GM19438 (cell line): ENCODE data around the gene FAM149A.

Experiments
- ATAC-seq: cut with Tn5 transposase; IDR thresholded peaks from one replicate; pipeline ENCODE4 v1.9.1; 2021; ENCODE audit warnings: low read depth; ENCODE audit not compliant: unreplicated experiment

Gene FAM149A

DNA sequence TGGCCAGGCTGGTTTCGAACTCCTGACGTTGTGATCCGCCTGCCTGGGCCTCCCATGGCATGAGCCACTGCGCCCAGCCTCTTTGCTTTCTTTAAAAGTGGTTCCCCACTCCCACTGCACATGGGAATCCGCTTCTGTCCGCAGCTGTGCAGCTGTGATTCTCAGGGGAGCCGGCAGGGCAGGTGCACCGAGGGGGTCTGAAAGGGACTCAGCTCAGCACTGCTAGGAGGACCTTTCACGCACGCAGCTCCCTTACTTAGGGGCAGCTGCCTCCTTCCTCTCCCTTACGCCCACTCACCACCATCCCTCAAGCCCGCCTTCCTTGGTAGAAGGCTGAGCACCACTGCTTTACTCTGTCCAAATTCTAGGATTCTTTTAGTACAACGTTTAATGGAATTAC, 46.4 kb downstream of the FAM149A start:
- ATAC-seq: peak; percentile 39

DNA sequence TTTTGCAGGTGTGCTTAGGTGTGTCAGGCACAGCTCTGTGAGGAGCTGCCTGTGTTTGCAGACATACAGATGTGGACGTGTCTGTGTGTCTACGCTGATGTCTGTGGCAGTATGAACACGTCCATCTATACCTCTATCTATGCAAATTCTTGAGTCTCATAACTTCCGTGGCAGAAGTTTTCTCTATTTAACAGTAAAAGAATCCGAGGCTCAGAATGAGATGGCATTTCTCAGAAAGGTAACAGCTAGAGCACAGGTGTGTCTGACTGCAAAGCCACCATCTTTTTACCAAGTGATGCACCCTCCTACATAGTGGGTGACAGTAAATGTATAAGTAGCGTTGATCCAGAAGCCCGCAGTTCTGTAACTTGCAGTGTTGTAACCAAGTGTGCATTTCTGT, 47.0 kb downstream of the FAM149A start:
- ATAC-seq: peak; percentile 71

DNA sequence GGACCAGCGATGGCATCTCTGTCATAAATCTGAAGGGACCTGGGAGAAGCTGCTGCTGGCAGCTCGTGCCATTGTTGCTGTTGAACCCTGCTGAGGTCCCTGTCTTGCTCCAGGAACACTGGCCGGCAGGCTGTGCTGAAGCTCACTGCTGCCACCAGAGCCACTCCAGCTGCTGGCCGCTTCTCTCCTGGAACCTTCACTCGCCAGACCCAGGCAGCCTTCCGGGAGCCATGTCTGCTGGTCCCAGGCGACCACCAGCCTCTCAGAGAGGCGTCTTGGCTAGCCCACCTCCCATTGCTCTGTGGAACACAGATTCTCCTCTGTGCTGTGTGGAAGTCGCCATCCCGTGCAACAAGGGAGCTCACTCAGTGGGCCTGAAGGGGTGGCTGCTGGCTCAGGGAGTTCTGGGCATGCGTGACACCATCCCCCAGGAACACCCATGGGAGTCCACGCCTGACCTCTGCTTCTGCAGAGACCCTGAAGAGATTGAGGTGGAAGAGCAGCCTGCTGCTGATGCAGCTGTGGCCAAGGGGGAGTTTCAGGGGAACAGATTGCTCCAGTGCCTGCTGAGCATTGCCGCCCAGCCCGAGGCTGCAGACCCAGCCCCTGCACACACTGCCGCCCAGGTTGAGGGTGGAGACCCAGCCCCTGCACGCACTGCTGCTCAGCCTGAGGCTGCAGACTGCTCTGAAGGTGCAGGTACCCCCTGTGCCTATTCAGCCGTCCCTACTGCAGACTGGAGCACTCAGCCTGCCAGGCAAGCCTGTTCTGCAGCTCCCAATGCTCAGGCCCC, 53.7 kb downstream of the FAM149A start:
- no peak for ATAC-seq

DNA sequence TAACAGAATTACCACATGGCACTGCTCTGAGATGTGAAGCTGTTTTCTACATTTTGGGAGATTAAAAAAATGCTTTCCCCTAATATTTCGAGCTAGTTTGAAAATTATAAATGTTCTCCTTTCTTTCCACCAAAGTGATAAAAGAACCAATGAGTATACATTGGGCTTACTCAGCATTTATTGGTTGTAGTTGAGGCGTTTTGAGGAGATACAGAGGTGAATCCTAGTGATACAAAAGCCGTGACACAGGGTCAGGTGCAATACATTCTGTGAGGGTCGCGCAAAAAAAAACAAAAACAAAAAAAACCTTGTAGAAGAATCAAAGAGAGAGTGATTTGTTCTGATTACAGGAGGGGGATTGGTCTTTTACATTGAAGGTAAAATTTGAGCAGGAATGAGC, 54.5 kb downstream of the FAM149A start:
- no peak for ATAC-seq

DNA sequence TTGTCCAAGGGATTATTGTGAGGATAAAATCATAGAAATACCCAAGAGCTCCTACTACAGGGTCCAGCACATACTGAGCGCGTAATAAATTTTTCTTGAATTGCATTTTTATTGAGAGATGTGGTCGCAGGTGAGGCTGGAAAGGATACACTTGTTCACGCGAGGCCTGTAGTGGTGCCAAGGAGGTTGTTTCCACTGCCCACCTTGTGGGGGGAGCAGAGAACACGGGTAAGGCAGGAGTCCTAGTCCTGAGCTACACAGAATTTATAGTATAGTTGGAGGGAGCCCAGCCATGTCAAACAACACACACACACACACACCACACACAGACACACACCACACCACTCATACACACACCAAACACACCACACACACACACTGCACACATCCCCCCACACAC, 55.1 kb downstream of the FAM149A start:
- no peak for ATAC-seq

DNA sequence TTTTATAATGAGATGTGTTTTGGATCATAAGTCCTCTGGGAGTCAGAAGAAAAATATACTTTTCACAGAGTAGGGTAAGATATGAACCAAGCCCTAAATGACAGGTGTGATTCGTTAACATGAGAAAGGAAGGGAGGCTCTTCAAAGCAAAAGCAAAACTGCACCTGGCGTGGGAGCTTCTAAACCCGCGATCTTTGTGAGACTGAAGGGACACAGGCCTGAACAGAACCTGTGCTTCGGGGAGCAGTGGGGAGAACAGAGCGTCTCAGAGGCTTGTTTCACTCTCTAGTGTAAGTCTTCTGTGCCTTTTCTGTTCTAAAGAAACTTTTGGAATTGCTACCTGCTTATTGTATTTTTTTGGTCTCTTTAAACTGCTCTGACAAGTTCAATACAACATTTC, 56.6 kb downstream of the FAM149A start:
- peak; percentile 89 for ATAC-seq

DNA sequence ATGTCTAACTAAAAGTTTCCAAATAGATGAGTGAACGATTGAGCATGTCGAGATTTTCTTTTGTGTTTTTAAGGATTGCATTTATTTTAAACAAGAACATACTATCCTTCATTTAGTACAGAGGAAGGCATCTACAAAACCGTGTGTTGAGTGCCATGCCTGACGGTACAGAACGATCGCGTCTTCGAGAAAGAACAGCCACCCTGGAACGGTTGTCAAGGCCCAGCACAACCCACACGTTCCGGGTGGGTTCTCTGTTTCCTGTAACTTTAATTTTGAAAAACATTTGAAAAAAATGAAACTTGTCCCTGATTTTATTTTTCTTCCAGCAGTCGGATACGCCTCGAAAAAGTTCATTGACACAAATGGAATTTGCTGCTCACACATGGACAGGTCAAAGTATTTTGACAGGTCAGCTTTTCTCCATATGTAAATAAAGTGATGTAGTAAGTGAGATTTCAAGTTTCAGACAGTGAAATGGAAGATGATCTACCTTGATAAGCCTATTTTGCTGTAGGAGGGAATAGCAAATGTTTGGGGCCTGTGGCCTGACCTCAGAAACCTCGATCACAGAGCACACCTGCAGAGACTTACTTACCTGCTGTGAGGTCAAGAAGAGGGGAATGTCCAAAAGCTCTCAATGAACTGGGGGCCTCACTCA, 62.5 kb downstream of the FAM149A start:
- no peak for ATAC-seq

DNA sequence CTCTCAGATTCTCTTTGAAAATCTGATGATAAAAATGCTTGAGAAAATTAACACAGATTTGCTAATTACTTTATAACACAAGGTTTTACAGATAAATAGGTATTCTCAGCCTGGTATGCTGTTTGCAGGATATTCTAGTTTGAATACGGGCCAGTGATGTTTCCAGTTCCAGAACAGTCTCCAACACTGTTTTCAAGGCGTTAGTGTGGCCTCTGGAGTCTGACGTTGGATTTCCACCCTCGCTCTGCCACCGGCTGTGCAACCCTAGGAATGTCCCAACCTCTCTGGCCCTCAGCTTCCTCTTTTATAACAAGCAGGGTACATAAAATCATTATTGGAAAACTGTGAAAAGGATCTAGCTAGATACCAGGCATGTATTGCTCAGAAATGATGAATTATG, 63.1 kb downstream of the FAM149A start:
- ATAC-seq: no peak

DNA sequence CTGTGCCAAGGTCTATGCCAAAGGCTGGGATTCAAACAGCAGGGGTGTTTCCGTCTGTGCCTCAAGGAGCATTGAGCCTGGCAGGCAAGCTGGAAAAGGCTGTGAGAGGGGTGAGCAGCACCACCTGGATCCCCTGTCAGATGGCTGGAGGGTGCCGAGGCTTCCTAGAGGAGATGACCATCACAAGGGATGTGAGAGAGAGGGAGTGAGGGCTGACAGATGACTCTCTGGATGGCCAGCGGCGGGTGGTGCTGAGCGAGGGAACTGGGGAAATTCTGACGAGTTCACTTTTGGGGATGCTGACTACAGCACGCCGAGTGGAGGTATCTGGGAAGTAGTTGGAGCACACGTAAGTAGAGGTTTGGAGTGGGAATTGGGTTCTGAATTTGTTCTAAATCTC, 64.2 kb downstream of the FAM149A start:
- no peak for ATAC-seq

DNA sequence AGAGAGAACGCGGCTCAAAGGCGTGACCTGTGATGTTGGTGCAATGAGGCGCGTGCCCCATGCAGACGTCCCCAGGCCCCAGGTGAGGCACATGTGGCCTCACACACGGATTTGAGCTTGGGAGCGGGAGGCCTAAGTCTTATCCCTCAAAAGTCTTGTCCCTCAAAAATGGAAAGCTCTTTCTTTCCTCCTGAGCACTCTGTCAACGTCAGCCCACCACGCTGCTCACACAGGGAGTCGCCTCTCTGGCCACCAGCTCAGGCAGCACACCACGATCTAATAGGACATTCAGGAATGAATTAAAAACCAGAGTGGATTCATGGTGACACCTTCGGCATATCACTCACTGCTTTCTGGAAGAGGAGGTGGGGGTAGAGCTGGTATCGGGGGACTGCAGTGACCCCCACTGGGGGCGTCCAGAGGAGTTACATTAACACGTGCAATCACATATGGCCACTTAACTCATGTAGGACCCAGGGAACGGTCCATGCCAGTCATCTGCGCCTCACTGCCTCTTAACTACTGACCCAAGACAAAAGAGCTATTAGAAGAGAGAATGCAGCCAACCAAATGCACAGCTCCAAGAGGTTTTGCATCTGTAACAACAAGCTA, 64.9 kb downstream of the FAM149A start:
- ATAC-seq: no peak

DNA sequence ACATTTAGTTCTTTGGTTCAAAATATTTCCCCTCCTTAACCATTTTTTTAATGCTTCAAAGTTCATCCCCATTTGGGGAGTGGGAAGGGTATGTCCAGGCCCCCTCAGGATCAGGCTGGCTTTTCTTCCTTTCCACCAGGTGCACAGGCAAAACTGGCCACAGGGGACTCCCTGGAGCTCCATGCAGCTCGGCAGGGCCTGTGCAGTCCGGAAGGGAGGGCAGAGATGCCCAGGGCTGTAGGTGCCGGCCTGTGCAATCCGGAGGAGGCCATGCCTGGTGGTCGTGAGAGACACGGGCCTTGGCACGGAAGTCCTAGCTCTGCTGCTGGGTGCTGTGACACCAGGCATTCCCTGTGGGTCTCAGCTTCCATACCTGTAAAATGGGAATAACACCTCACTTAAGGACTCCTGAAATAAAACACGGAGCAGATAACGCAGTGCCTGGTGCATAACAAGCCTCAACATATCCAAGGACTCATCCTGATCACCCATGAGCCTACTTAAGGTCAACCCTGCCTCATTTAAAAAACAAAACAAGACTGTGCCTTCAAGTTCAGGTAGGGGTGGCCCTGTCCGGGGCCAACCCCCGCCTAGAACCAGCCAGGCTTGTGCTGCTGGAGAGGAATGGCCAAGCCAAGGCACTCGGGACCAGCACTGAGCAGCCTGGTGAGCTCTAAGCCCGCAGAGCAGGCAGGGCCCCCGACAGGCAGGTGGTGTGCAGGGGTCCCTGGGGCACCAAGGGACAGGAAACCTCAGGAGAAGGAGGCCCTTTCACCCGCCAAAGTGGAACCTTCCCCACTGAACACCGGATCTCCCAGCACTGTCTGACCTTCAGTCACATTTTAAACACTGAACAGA, 65.7 kb downstream of the FAM149A start:
- no peak for ATAC-seq

DNA sequence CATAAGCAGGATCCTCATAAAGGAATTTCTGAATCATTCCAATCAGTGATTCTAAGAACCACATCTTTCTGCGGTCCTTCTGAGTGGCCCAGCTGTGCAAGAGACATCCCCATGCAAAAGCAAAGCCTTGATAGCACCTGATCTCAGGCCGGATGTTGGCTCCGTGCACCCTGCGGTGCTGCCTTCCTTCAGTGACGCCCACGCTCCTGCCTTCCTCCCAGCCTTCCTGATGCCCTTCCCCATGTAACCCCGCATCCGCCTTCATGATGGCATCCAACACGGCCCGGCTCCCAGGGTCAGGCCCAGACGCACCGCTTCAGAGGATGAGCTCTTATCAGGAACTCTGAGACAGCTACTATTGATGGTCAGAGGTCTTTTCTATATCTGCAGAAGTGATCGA, 66.5 kb downstream of the FAM149A start:
- no peak for ATAC-seq

DNA sequence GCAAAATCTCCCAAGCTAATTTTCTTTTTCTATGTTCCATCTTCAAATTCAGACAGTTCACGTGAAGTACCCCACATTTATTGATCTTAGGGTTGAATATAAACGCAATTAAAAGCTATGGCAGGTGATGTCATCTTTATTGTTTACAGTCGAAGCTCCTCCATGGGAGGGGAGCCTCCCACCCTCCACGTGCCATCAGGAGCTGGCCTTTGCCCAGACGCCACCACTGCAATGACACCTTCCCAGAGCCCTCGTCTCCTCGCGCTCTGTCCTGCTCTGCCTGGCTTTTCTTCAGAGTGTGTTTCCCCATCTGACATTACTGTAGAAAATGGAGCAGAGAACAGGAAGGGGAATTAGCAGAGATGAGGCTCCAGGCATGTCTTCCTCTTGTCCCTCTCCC, 68.0 kb downstream of the FAM149A start:
- no peak for ATAC-seq

DNA sequence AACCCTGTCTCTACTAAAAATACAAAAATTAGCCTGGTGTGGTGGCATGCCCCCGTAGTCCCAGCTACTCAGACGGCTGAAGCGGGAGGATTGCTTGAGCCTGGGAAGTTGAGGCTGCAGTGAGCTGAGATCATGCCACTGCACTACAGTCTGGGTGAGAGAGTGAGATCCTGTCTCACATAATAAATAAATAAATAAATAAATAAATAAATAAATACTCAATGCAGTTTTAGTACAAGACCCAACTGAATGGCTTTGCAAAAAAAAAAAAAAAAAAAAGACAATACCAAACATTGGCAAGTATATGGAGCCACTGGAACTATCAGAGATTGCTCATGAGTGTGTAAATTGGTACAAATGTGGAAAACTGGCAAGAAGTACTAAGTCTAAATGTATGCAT, 83.6 kb downstream of the FAM149A start:
- ATAC-seq: no peak

DNA sequence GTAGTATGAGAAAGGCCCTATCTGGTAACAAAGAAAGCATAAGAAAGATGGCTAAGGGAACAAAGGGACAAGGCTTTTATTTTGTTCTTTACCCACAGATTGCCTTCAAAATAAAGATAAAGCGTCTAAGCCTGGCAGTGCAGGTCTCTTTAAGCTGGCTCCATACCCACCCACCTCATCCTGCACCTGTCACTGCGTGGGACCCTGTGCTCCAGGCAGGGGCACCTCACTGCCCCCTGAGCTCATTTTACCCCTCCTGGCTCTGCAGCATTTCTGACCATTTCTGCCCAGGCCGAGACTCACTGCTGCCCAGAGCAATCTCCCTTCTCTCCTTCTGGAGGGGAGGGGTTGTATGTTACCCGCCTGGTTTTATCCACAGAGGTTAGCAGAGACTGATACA, 85.2 kb downstream of the FAM149A start:
- no peak for ATAC-seq

DNA sequence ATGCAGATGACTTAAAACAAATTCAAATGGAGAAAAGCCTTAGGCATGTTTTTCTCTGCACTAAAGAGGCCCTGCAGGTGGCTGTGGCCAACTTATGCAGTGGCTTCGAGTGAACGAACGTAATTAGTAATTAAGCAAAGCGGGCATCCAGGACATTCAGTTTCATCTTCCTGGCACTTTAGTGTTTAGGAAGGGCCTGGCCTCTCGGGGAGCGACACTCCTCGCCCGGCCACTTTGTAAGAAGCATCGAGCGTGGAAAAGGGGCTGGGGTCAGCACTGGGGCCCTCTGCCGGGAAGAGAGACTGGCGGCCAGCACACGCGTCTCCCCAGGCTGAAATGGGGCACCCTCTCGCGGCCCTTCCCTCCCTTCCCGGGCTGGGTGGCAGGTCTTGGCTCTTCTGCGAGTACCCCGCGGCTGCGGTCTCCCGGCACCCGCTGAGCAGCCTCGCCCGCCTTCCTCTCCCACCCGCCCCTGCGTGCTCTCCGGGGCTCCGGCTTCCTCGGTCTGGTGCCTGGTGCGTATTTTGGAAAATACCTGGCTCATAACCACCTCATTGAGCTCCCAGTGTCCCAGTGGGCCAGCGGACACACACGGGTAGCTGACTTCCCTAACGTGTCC, 86.2 kb downstream of the FAM149A start:
- peak; percentile 37 for ATAC-seq

DNA sequence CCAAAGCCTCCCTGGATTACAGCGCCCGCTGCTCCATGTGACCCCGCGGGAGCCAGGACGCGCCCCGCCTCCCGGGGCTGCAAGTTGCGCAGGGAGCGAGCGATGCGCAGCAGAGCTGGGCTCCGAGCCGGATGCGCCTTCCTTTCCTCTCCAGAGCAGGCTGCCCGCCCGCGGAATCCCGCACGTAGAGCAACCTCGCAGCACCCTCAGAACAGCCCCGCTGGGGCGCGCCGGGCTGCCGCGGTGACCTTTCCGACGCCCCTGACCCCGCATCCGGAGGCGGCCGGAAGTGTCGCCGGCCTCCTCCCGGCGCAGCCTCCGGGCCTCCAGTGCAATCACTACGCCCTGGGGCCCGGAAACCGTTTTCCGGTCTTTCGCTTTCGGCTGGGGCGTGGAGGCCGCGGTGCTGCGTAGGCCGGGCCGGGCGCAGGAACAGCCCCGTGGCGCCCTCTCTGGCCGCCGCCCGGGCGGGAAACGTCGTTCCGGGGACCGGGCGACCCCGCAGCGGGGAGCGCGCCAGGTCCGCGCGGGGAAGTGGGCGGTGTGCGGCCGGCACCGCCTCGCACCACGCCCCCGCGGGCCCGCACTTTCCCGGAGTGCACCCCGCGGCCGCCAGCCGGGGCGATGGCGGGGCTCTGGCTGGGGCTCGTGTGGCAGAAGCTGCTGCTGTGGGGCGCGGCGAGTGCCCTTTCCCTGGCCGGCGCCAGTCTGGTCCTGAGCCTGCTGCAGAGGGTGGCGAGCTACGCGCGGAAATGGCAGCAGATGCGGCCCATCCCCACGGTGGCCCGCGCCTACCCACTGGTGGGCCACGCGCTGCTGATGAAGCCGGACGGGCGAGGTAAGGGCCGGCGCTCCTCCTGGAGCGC, 86.9 kb downstream of the FAM149A start, which contains the start of gene CYP4V2:
Gene CYP4V2, plus strand, starts transcription at position 368 of the 866 bp plus-strand sequence. Its CDS starts 257 bp downstream, at position 625.
- ATAC-seq: peak; percentile 83

DNA sequence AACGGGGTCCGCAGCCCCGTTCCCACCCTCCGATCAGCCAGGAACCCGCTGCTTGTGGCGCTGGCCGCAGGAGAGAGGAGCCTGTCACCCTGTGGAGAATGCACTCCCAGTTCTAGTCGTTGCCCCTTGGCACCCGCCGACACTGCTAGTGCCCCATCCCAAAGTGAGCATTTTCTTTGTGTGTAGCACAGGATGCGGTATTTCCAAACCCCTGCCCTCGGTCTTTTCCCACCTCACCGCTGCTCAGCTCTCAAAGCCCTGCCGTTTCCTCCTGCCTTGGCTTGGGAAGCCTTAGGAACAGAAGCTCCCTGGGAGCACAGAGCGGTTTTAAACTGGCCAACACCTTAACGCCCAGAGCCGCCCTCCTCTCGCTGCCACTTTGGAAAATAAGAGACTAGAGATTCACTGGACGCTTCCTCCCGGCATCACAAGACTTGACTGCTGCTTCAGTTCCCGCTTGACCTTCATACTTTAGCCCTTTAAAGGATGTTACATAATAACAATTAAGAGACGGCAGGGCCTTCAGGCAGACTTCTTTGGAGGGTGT, 87.6 kb downstream of the FAM149A start:
- ATAC-seq: peak; percentile 6

DNA sequence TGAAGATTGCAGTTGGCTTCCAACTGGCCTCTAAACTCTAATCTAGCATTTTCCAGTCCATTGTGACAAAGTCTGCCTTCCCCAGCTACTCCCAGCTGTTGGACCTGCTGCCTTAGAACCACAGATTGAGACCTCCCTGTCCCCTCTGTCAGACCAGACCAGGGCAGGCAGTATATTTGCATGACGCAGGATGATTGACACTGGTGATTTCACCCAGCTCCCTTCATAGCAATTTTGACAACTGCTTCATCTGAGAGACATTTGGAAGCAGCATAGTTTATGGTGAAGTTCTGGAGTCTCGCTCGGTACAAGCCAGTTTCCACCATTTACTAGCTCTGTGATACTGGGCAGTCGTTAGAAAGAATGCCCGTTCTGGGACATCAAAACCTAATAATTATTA, 89.3 kb downstream of the FAM149A start:
- ATAC-seq: no peak
